NCI-H2171 treated with DMSO at 0.1 percent for 48 hours (cell line): ENCODE results near the gene ITK.

Source experiments
- DNase-seq: peaks from one replicate; lab custom pipeline; 2025; lab: John Stamatoyannopoulos, UW

The ITK gene

GRCh38 chr5:157283434-157283833 lies 102.8 kb downstream of the ITK start:
- no peak for DNase-seq

- no peak for DNase-seq
Measured at GRCh38 chr5:157284458-157285212, 104.0 kb downstream of the ITK start.

- DNase-seq: no peak
Measured at GRCh38 chr5:157285310-157286035, 104.8 kb downstream of the ITK start.

GRCh38 chr5:157286761-157287211 lies 106.1 kb downstream of the ITK start:
- no peak for DNase-seq

- DNase-seq: no peak
Measured at GRCh38 chr5:157288405-157289163, 107.9 kb downstream of the ITK start.

GRCh38 chr5:157289164-157289819 lies 108.7 kb downstream of the ITK start:
- DNase-seq: no peak

- DNase-seq: no peak
Measured at GRCh38 chr5:157290156-157290980, 109.7 kb downstream of the ITK start.

- DNase-seq: no peak
Measured at GRCh38 chr5:157290981-157291711, 110.5 kb downstream of the ITK start.

- no peak for DNase-seq
Measured at GRCh38 chr5:157292599-157292998, 112.0 kb downstream of the ITK start.

GRCh38 chr5:157294407-157295091 lies 113.9 kb downstream of the ITK start:
- DNase-seq: no peak

- DNase-seq: no peak
Measured at GRCh38 chr5:157295247-157295646, 114.6 kb downstream of the ITK start.

- DNase-seq: no peak
Measured at GRCh38 chr5:157300564-157300963, 119.9 kb downstream of the ITK start.

- DNase-seq: no peak
Measured at GRCh38 chr5:157301066-157301465, 120.4 kb downstream of the ITK start.

- no peak for DNase-seq
Measured at GRCh38 chr5:157303023-157303422, 122.4 kb downstream of the ITK start.

GRCh38 chr5:157303667-157304327 lies 123.2 kb downstream of the ITK start:
- no peak for DNase-seq
